Activated T-helper 1 cell treated with anti-CD3 and anti-CD28 coated beads, Interleukin-2, amount 50 U/mL, for 16 hours (primary cell): ENCODE results near the gene SPATA31E1.
"Not testable (repeated sequence)": the region's sequence is repeated elsewhere in the genome, so short reads cannot be mapped to it uniquely, and the experiment has no call there.

Experiments
- DNase-seq, 2 donors: peaks; one replicate each; pipeline ENCODE4 v3.0.0-alpha.2; 2020; ENCODE audit warnings: low read depth in 1 of 2, low spot score in 1 of 2

SPATA31E1 gene

DNA sequence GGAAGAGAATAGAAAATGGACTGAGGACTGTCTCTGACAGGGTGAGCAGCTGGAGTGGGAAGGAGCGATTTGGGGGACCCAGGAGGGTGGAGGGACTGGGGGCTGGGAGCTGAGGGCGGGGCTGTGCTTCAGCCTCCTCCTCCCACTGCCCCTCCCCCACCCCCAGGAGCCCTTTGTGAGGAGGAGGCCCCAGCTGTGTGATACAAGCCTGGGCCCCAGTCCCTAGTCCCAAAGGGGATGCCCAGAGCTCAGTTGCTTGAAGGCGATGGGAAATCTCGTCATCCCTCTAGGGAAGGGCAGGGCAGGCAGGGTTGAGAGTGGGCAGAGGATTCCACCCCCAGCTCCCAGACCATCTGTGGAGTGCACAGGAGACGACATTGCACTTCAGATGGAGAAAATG is at the start of gene SPATA31E1:
SPATA31E1 (plus strand) TSS at position 251 of the 400 bp plus-strand sequence; CDS start at position 266, 15 bp downstream.
- DNase-seq, result no peak

GRCh38 chr9:87834357-87834756 is 48.3 kb upstream of the SPATA31E1 start:
- DNase-seq, result no peak

DNA sequence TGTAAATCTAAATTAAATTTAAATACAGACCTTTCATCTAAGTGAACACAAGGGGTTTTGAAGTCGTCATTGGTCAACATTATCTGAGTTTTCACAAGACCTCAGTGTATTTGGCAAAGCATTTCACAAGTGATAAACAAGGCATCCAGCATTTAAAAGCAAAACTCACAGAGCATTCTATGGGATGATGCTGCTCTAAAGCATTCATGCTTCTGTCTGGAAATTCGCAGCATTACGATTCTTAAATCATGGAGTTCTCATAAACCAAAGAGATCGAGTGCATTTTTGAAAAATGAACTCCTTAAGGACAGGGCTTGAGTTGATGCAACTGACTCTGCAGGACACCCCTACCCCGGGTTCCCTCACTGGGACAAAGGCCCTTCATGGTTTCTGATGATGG is 46.1 kb upstream of the SPATA31E1 start:
- DNase-seq, result no peak

- DNase-seq, result no peak
Measured at GRCh38 chr9:87836951-87837705, 45.5 kb upstream of the SPATA31E1 start.

DNA sequence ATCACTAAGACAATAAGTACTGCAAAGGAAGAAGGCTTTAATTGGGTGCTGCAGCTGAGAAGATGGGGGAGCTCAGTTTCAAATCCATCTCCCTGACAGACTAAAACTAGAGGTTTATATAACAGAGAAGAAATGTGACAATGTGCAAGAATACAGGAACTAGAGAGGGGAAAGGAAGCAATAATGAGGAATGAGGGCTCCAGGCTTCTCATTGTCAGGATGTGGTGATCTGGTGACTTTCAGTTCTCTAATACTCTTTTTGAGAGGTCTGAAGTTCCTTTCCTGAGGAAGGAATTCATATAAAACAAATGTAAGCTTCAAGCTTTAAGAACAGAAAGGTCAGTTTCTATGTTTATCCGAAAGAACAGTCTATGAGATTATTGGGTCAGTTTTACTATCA is 42.5 kb upstream of the SPATA31E1 start:
- no peak for DNase-seq

DNA sequence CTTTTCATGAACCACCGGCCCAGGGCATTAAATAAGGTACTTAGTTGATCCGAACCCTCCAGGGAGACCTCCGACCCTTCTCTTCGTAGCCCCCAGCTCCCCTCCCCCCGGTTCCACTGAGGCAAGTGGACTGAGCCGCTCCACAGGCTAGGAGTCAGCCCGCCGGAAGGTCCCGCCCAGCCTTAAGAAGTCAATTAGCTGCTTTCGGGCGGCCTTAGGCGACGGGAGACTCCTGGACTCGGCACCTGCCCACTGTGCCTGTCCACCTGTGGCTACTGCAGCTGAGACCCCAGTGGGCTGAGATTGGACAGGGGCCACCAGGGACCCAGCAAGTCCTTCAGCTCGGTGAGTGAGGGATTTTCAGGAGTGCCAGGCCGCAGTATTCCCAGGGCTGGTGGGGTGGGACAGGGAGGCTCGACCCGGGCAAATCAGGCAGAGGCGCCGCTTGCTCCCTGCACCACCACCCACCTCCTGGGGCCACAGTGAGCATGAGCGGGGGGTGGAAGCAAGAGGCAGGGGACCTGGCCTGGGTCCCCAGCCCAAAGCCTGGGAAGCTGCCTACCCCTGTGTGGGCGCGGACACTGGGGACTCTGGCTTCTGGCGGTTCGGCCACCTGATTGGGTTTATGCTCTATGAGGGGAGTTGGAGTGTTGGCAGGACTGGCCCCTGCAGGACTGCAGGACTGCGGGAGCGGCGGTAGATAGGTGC is 39.6 kb upstream of the SPATA31E1 start:
- DNase-seq, result no peak

DNA sequence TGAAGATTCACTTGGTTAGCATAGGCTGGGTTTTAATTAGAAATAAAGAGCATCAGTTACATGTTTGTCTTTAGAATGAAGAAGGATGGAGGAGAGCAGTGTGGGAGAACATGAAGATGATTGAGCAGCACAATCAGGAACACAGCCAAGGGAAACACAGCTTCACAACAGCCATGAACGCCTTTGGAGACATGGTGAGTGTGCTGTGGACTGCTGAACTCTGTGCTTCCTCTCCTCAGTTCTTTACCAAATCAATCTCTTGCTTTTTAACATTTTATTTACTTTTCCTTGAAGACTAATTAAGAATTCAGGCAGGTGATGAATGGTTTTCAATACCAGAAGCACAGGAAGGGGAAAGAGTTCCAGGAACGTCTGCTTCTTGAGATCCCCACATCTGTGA is 38.2 kb upstream of the SPATA31E1 start:
- no peak for DNase-seq

GRCh38 chr9:87847817-87848216 is 34.9 kb upstream of the SPATA31E1 start:
- not testable (repeated sequence) for DNase-seq

GRCh38 chr9:87849144-87849758 is 33.4 kb upstream of the SPATA31E1 start:
- DNase-seq, result no peak

GRCh38 chr9:87850391-87850790 is 32.3 kb upstream of the SPATA31E1 start:
- no peak for DNase-seq

GRCh38 chr9:87851186-87851585 is 31.5 kb upstream of the SPATA31E1 start:
- not testable (repeated sequence) for DNase-seq

DNA sequence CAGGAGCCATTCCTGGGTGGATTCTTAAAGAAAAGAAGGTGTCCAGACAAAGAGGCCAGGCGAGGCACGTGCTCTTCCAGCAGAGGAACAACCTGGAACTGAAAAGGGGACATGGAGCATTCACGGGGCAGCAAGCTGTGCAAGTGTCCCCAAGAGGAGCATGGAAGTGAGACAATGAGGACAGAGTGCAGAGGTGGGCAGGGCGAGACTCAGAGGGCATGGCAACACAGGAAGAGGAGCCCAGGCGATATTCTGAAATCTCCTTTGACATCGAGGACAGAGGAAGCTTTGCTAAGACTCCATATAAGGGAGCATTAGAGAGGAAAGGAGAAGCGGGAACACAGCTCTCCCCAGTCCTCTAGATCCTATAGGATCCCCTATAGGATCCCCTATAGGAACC is 29.4 kb upstream of the SPATA31E1 start:
- DNase-seq, result no peak

DNA sequence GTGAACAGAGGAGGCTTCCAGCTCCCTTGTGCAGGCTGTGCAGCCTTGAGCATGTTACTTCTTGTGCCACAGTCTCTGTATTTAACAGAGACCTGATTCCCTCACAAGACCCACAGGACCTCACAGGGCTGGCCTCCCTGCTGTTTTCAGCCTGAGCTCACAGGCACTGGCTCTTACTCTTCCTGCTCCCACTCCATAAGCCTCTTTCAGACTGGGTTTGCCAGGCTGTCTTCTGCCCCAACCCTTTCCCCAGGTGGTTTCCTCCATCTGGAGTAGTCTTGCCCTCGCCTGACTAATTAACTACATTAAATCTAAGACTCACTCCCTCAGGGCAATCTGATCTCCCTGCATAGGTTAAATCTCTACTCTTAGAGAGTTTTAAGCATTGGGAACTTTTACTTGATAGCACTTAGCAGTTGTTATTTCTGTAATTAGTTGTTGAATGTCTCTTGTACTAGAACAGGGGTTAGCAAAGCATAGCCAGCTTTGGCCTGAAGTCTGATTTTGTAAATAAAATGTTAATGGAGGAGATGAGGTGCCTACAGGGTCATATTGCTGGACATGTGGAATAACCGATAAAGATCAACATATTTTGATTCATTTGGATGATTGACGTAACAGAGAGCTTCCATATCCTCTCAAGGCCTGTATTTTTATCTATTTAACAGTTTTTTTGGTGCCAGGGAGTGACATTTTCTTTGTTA is 28.6 kb upstream of the SPATA31E1 start:
- no peak for DNase-seq

DNA sequence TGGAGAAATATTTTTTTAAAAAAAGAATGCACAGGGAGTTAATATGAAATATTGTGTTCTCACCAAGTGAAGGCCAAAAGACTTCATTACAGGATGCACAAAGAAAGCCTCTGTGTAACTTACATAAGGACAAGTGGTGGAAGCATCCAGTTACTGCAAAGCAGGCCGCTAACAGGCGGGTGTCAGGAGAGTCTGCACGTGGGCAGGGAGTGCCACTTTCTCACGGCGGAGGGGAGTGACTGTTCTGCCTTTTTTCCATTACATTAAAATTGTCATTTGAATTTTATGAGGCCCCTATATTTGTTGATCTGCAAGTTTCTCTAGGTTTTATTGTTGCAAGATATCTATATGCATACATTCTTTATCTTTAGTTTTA is 28.1 kb upstream of the SPATA31E1 start:
- no peak for DNase-seq

DNA sequence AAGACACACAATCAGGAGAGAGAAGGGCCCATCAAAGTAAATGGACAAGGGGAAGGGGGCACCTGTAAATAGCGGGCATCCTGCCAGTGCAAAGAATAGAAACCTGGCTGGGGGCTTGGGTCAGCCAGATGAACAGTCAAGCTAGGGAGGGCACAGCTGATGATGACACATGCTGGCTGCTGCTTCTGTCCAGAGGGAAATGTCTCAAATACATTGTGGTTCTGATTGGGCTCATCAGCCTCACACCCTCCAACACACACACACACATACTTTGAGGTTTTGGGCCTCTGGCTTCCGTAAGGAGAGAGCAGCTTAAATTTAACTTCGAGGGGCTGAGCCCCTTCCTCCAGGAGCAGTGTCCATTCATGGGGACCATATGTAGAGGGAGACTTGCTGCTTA is 27.6 kb upstream of the SPATA31E1 start:
- DNase-seq, result no peak

DNA sequence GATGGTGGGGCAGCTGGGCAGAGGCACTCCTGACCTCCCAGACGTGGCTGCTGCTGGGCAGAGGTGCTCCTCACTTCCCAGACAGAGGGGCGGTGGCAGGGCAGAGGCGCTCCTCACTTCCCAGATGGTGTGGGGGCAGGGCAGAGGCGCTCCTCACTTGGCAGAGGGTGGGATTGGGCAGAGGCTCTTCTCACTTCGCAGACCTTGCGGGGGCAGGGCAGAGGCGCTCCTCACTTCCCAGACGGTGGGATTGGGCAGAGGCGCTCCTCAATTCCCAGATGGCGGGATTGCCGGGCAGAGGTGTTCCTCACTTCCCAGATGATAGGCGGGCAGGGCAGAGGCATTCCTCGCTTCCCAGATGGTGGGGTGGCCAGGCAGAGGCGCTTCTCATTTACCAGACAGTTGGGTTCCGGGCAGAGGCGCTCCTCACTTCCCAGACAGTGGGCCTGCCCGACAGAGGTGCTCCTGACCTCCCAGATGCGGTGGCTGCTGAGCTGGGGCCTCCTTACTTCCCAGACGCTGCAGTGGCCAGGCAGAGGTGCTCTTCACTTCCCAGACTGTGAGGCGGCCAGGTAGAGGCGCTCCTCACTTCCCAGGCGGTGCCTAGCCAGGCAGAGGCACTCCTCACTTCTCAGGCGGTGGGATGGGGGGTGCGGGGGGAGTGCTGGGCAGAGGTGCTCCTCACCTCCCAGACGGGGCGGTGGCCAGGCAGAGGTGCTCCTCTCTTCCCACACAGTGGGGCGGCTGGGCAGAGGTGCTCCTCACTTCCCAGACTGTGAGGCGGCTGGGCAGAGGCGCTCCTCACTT is 25.3 kb upstream of the SPATA31E1 start:
- DNase-seq, result no peak

DNA sequence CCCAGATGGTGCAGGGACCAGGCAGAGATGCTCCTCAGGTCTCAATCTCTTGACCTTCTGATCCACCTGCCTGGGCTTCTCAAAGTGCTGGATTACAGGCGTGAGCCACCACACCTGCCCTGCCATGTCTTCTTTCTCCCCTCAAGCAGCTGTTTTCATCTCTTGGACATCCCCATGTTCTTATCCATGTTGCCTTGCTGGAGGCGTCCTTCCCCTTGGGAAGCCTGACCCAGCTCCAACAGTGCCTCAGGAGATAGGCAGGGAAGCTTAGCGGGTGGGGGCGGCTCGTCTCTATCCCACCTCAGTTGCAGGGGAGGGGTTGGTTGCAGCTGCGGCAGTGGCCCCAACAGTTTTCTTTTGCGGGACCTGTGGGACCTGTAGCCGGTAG is 24.7 kb upstream of the SPATA31E1 start:
- DNase-seq, result no peak

- no peak for DNase-seq
Measured at GRCh38 chr9:87859137-87859536, 23.5 kb upstream of the SPATA31E1 start.

GRCh38 chr9:87859786-87860185 is 22.9 kb upstream of the SPATA31E1 start:
- DNase-seq, result no peak

GRCh38 chr9:87861332-87861731 is 21.3 kb upstream of the SPATA31E1 start:
- no peak for DNase-seq
